GM12865 (cell line): ENCODE results near the gene NEURL2.

Experiments
- DNase-seq: peaks from one replicate; pipeline ENCODE4 v3.0.0; 2010; ENCODE audit warnings: low read depth
- H3K4me3 ChIP-seq: 2 replicates; pipeline ENCODE4 v1.5.1; 2011; ENCODE audit warnings: mild to moderate bottlenecking, low read depth, low read length, control low read depth
- CTCF ChIP-seq: IDR thresholded peaks from 2 replicates; pipeline ENCODE4 v1.5.1; 2011; ENCODE audit warnings: low read length, control low read depth, low read depth, inconsistent platforms; ENCODE audit not compliant: insufficient read depth; ENCODE audit errors: missing control alignments

Gene NEURL2

DNA sequence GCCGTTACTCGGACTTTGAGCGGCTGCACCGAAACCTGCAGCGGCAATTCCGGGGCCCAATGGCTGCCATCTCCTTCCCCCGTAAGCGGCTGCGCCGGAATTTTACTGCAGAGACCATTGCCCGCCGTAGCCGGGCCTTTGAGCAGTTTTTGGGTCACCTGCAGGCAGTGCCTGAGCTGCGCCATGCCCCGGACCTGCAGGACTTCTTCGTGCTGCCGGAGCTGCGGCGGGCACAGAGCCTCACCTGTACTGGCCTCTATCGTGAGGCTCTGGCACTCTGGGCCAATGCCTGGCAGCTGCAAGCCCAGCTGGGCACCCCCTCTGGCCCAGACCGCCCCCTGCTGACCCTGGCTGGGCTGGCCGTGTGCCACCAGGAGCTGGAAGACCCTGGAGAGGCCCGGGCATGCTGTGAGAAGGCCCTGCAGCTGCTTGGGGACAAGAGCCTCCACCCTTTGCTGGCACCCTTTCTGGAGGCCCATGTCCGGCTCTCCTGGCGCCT lies 50.3 kb downstream of the NEURL2 start:
- TF ChIP-seq CTCF: no peak
- no peak overlapping the region for H3K4me3 ChIP-seq
- no peak for DNase-seq
